ENCODE measurements around the gene ZNF791. TPM values are rescaled to one million over a fixed set of nuclear protein-coding genes. Genes with fewer than 3 reads are reported as not detected.

Gene ZNF791
- total RNA-seq, 1 donor from 2014 or later: 26.1 TPM

DNA sequence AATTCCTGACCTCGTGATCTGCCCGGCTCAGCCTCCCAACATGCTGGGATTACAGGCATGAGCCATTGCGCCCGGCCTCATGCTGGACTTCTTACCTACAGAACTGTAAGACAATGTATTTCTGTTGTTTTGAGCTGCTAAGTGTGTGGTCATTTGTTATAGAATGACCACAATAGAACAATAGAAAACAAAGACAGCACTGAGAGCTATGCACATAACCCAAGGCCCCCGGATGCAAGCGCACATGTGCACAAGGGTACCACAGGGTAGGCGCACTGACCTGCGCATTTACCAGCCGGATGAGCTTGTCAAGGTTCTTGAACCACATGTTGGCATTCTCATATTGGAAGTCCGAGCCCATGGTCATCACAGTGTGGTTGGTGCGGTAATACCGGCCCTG, 50.3 kb downstream of the ZNF791 start:
- H3K27ac Mint-ChIP-seq (ENCODE audit: unreplicated experiment): no peak overlapping the region
- peaks cover 3% of the 10 kb centered on the region for H3K4me1 Mint-ChIP-seq (ENCODE audit: unreplicated experiment)
- H3K36me3 Mint-ChIP-seq (ENCODE audit: unreplicated experiment): peaks cover 13% of the 10 kb centered on the region
- no peak overlapping the region for H3K4me3 Mint-ChIP-seq (ENCODE audit: unreplicated experiment)
- TF ChIP-seq, protein P1, sequence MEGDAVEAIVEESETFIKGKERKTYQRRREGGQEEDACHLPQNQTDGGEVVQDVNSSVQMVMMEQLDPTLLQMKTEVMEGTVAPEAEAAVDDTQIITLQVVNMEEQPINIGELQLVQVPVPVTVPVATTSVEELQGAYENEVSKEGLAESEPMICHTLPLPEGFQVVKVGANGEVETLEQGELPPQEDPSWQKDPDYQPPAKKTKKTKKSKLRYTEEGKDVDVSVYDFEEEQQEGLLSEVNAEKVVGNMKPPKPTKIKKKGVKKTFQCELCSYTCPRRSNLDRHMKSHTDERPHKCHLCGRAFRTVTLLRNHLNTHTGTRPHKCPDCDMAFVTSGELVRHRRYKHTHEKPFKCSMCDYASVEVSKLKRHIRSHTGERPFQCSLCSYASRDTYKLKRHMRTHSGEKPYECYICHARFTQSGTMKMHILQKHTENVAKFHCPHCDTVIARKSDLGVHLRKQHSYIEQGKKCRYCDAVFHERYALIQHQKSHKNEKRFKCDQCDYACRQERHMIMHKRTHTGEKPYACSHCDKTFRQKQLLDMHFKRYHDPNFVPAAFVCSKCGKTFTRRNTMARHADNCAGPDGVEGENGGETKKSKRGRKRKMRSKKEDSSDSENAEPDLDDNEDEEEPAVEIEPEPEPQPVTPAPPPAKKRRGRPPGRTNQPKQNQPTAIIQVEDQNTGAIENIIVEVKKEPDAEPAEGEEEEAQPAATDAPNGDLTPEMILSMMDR (IDR thresholded peaks at IDR 0.05): no peak
- no peaks in the 10 kb centered on the region for H3K27me3 Mint-ChIP-seq (ENCODE audit: unreplicated experiment)
- no peak for DNase-seq (ENCODE audit: extremely low spot score, unreplicated experiment)
- H3K9me3 Mint-ChIP-seq (ENCODE audit: unreplicated experiment): no peaks in the 10 kb centered on the region

DNA sequence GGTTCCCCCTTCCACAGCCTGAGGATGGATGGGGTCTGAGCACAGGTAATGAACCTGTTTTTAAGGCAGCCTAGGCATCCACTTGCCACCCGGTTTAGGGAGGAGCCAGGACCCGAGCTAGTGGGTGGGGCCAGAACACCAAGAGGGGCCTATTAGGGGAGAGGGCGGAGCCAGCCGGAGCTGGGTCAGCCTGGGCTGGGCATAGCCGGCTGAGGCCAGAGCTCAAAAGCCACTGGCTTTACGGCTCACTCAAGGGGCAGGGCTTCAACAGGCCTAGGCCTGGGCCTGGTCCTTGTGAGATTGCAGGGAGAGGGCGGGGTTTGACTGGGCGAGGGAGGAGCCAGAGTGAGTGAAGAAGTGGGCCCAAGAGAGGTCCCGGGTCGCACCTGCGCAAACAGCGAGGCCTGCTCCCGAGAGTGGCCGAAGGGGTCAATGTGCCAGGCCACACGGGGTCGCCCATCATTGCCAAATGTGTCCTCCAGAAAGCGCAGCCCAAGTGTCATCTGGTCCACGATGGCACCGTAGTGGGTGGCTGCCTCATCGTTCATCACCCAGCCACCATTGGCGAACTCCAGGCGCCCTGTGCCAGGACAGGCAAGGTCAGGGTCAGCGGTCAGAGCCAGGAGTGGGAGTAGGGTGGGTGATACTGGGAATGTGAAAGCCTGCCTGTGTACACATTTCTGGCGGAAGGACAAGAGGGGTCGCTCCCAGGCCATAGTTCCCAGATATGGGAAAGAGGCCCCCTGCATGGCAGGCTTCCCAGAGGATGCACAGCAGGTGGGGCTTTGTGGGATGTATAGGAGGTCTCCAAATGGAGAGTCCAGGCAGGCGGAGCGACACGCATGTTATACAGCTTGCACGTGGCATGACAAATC, 53.9 kb downstream of the ZNF791 start:
- TF ChIP-seq, protein P1 (IDR thresholded peaks at IDR 0.05): no peak
- Mint-ChIP-seq H3K9me3 (ENCODE audit: unreplicated experiment) (no peaks in the 10 kb centered on the region), H3K4me3 (ENCODE audit: unreplicated experiment) (peak overlapping the region; percentile 18), H3K36me3 (ENCODE audit: unreplicated experiment) (peaks cover 7% of the 10 kb centered on the region), H3K27me3 (ENCODE audit: unreplicated experiment) (no peaks in the 10 kb centered on the region), H3K27ac (ENCODE audit: unreplicated experiment) (no peak overlapping the region), H3K4me1 (ENCODE audit: unreplicated experiment) (peaks cover 26% of the 10 kb centered on the region)
- no peak for DNase-seq (ENCODE audit: extremely low spot score, unreplicated experiment)

DNA sequence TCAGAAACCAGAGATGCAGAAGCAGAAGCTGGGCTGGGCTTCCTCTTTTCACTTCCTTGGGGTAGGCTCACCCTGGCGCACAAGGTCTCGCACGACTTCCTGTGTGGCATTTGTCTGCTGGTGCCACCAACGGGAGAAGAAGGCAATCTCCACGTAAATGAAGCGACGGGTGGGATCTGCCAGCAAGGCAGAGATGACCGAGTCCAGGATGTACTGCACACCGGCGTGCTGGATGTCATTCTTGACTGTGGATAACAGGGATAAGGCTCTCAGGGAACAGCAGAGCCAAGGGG, 54.5 kb downstream of the ZNF791 start:
- Mint-ChIP-seq H3K36me3 (ENCODE audit: unreplicated experiment) (peaks cover 3% of the 10 kb centered on the region), H3K4me1 (ENCODE audit: unreplicated experiment) (peaks cover 29% of the 10 kb centered on the region), H3K9me3 (ENCODE audit: unreplicated experiment) (no peaks in the 10 kb centered on the region), H3K27ac (ENCODE audit: unreplicated experiment) (no peak overlapping the region), H3K27me3 (ENCODE audit: unreplicated experiment) (no peaks in the 10 kb centered on the region), H3K4me3 (ENCODE audit: unreplicated experiment) (peak overlapping the region; percentile 18)
- DNase-seq (ENCODE audit: extremely low spot score, unreplicated experiment): no peak
- TF ChIP-seq, protein P1 (IDR thresholded peaks at IDR 0.05): no peak

DNA sequence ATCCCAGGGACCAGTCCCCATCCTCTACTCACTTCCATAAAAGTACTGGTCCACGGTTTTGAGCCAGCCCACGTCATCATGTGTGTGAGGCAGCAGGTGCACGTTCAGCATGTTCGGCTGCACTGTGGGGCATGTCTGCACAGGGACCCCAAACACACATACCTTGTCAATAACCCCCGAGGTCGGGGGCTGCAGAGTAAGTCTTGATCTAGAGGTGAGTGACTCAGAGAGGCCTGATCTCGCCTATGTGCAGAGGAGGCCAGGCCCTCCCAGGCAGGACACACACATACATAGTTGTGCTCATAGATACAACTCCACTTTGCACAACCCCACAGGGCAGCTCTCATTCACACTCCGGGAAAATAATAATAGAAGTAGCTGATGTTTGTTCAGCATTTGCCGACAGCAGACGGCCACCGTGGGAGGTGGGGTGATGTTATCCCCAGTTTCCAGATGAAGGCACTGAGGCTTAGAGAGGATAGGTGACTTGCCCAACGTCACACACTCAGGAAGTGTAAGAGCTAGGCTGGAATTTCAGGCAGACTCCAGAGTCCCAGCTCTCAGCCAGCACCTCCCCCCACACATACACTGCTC, 55.0 kb downstream of the ZNF791 start:
- no peak for DNase-seq (ENCODE audit: extremely low spot score, unreplicated experiment)
- Mint-ChIP-seq H3K27me3 (ENCODE audit: unreplicated experiment) (no peaks in the 10 kb centered on the region), H3K4me3 (ENCODE audit: unreplicated experiment) (peak overlapping the region; percentile 87), H3K9me3 (ENCODE audit: unreplicated experiment) (no peaks in the 10 kb centered on the region), H3K27ac (ENCODE audit: unreplicated experiment) (peak overlapping the region; percentile 67), H3K4me1 (ENCODE audit: unreplicated experiment) (peaks cover 33% of the 10 kb centered on the region), H3K36me3 (ENCODE audit: unreplicated experiment) (peaks cover 3% of the 10 kb centered on the region)
- TF ChIP-seq, protein P1 (IDR thresholded peaks at IDR 0.05): no peak

DNA sequence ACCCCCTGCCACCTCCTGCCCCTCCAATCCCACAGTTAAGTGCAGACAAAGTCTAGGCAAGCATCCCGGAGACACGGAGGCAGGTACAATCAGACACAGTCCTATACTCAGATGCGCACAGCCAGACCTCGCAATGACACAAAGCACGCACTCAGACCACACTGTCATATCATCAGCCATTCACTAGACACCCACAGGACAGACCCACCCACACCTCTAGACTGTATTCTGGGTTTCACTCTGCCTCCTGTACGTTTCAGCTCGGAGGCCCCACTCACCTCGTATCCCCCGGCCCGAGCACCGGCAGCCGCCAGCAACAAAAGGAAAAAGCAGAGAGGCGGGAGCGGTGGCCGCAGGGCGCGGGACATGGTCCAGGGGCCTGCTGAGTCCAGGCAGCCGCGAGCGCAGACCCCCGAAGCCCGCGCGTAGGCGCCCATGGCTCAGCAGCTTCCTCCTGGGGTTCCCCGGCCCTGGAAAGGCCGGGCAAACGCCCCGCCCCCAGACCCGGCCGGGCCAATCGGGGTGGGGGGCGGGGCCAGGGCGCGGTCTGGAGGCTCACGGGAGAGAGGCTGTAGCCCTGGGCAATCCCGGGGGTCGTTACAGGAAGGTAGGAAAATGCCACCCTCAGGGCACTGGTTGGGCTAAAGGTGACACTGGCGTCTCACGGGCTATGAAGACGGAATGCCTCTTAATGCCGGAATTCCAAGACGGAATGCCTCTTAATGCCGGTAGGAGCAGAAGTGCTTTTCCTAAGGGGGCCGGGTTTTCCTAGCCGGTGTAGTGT, 55.7 kb downstream of the ZNF791 start, which contains the start of the genes MAN2B1 and WDR83:
Gene MAN2B1, minus strand, starts transcription at position 478 of the 784 bp plus-strand sequence. Its CDS starts 41 bp downstream, at position 437.
Gene WDR83, plus strand, starts transcription at position 543 of the 784 bp plus-strand sequence. CDS start 2,984 bp downstream, outside the sequence.
- DNase-seq (ENCODE audit: extremely low spot score, unreplicated experiment): peak; percentile 91
- no peaks in the 10 kb centered on the region for H3K27me3 Mint-ChIP-seq (ENCODE audit: unreplicated experiment)
- TF ChIP-seq, protein P1 (IDR thresholded peaks at IDR 0.05): no peak
- peak within 1 kb of the TSS; percentile 87 for H3K4me3 Mint-ChIP-seq (ENCODE audit: unreplicated experiment)
- peaks cover 3% of the 10 kb centered on the region for H3K36me3 Mint-ChIP-seq (ENCODE audit: unreplicated experiment)
- H3K9me3 Mint-ChIP-seq (ENCODE audit: unreplicated experiment): no peaks in the 10 kb centered on the region
- H3K4me1 Mint-ChIP-seq (ENCODE audit: unreplicated experiment): peaks cover 33% of the 10 kb centered on the region
- peak within 1 kb of the TSS; percentile 67 for H3K27ac Mint-ChIP-seq (ENCODE audit: unreplicated experiment)

Measured in osteocyte (in vitro differentiated cells).